Measurements from ENCODE around the gene OPN3.
A peak's percentile ranks its signal among the peaks of the same experiment; 100 is the strongest.

Gene OPN3

DNA sequence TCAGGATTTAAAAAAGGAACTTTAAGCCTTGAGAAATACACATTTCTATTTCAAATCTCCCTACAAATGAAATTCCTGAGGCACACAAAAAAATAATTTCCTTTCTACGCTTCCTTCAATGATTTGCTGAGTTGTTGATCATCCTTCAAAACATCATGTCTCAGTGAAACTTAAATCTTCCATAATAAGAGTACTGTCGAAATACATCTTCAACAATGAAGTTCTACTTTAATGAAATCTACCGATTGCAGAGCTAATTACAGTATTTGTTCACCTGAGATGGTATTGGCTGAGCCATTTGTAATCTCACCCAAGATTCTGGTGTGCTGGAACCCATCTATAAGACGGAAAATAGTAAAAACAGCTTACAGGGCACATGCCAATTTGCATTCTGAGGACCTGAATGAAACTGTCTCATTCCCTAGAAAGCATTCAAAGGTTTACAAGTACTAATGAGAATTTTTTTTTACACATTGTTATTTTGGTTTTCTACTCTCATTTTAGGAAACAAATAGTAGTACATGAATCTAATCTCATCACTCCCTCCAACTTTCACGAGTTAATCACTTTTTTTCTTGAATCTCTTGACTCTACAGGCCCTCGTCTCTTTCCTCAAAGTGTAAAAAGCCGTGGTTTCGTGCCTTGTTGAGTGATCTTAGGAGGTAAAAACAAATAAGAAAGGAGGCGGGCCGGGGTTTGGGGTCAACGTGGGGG lies 1.1 kb downstream of the OPN3 start:
- Histone ChIP-seq H3K27me3 (replicated peaks; ENCODE audit: control insufficient read depth, insufficient read depth, low read length) (no peaks in the 10 kb centered on the region), H3K4me3 (replicated peaks; ENCODE audit: low read depth, low read length) (peak overlapping the region; percentile 98), H3K36me3 (ENCODE audit: control insufficient read depth, insufficient read depth, low read length) (peaks cover 2% of the 10 kb centered on the region; the same call in 1 of the 2 replicates)
- no peak for DNase-seq (ENCODE audit: extremely low read depth, insufficient read length)
- TF ChIP-seq CTCF (IDR thresholded peaks at IDR 0.05; ENCODE audit: insufficient read depth, low read length, poor library complexity, severe bottlenecking) = no peak

GRCh38 chr1:241638099-241638682 lies 2.0 kb downstream of the OPN3 start:
- Histone ChIP-seq H3K27me3 (replicated peaks; ENCODE audit: control insufficient read depth, insufficient read depth, low read length) (no peaks in the 10 kb centered on the region), H3K36me3 (ENCODE audit: control insufficient read depth, insufficient read depth, low read length) (peaks cover 2% of the 10 kb centered on the region; the same call in 1 of the 2 replicates), H3K4me3 (replicated peaks; ENCODE audit: low read depth, low read length) (peak overlapping the region; percentile 98)
- DNase-seq (ENCODE audit: extremely low read depth, insufficient read length) = no peak
- TF ChIP-seq CTCF (IDR thresholded peaks at IDR 0.05; ENCODE audit: insufficient read depth, low read length, poor library complexity, severe bottlenecking) = no peak

DNA sequence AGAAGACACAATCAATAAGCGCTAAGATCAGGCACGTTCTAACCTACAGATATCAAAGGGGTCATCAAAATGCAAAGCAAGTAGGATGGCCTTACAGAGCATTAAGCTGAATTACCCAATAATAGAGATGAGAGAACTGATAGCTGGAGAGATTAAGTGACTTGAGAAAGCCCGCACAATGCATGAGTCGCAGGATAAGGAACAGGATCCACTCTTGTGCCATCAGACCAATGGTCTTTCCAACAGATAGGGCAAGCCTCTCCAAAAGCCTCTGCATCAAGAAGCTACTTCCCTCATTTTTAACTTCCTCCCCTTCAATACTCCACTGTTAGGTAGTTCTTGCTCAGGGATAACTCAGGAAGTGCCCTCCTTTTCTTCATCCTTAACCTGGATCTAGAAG lies 2.6 kb downstream of the OPN3 start:
- no peak for TF ChIP-seq CTCF (IDR thresholded peaks at IDR 0.05; ENCODE audit: insufficient read depth, low read length, poor library complexity, severe bottlenecking)
- no peak overlapping the region for H3K4me3 ChIP-seq (replicated peaks; ENCODE audit: low read depth, low read length)
- DNase-seq (ENCODE audit: extremely low read depth, insufficient read length) = no peak
- no peaks in the 10 kb centered on the region for H3K27me3 ChIP-seq (replicated peaks; ENCODE audit: control insufficient read depth, insufficient read depth, low read length)
- peaks cover 2% of the 10 kb centered on the region; the same call in 1 of the 2 replicates for H3K36me3 ChIP-seq (ENCODE audit: control insufficient read depth, insufficient read depth, low read length)

GRCh38 chr1:241637046-241637590 lies 3.1 kb downstream of the OPN3 start:
- TF ChIP-seq CTCF (IDR thresholded peaks at IDR 0.05; ENCODE audit: insufficient read depth, low read length, poor library complexity, severe bottlenecking) = no peak
- DNase-seq (ENCODE audit: extremely low read depth, insufficient read length) = no peak
- Histone ChIP-seq H3K36me3 (ENCODE audit: control insufficient read depth, insufficient read depth, low read length) (peaks cover 2% of the 10 kb centered on the region; the same call in 1 of the 2 replicates), H3K27me3 (replicated peaks; ENCODE audit: control insufficient read depth, insufficient read depth, low read length) (no peaks in the 10 kb centered on the region), H3K4me3 (replicated peaks; ENCODE audit: low read depth, low read length) (no peak overlapping the region)

DNA sequence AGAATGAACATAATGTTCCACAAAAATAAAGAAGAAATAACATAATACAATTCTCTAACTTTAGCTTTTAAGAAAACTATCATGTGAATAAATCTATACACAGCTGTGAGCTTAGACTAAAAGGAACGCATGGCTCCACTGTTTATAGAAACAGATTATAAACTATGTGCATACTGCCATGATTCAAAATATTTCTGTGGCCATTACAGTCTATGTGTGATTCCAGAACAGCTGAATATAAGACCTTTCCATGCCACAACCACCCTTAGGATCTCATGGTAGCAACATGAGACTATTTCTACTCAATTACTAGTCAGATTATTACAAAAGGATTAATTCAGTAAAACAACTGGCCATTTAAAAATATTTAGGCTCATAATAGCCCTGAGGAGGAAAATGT lies 3.9 kb downstream of the OPN3 start:
- TF ChIP-seq CTCF (IDR thresholded peaks at IDR 0.05; ENCODE audit: insufficient read depth, low read length, poor library complexity, severe bottlenecking) = no peak
- H3K36me3 ChIP-seq (ENCODE audit: control insufficient read depth, insufficient read depth, low read length) = peaks cover 2% of the 10 kb centered on the region; the same call in 1 of the 2 replicates
- no peak overlapping the region for H3K4me3 ChIP-seq (replicated peaks; ENCODE audit: low read depth, low read length)
- DNase-seq (ENCODE audit: extremely low read depth, insufficient read length) = no peak
- H3K27me3 ChIP-seq (replicated peaks; ENCODE audit: control insufficient read depth, insufficient read depth, low read length) = no peaks in the 10 kb centered on the region
